ENCODE data around the gene CCDC47. TPM values are rescaled to one million over a fixed set of nuclear protein-coding genes. Genes with fewer than 3 reads are reported as not detected.

CCDC47 gene
- total and polyA plus RNA-seq, 2 of the 13 experiments (the other 11 are each of a cell fraction or from before 2014, with no cell fraction given): 59.3 to 99.5 TPM

GRCh38 chr17:63773272-63774140, at the start of gene CCDC47 (continued):
- TF ChIP-seq FOXP4 (CRISPR knock-in tag; IDR thresholded peaks at IDR 0.05) (peak; percentile 70), ZNF263 (CRISPR knock-in tag; IDR thresholded peaks at IDR 0.05) (peak; percentile 57), PHF8 (CRISPR knock-in tag; IDR thresholded peaks at IDR 0.05) (peak; percentile 99), NFE2L1 (CRISPR knock-in tag; IDR thresholded peaks at IDR 0.05; ENCODE audit: borderline replicate concordance) (no peak; the same call in 1 of the 2 replicates), FOXJ3 (CRISPR knock-in tag; IDR thresholded peaks at IDR 0.05; ENCODE audit: borderline replicate concordance) (no peak; the same call in 1 of the 2 replicates), ZNF580 (CRISPR knock-in tag; IDR thresholded peaks at IDR 0.05; ENCODE audit: borderline replicate concordance, low read depth) (0 out of 2 replicates have a peak, but pooled peaks have one; percentile 77), ZNF280D (CRISPR knock-in tag; IDR thresholded peaks at IDR 0.05) (0 out of 2 replicates have a peak, but pooled peaks have one; percentile 9), ZNF792 (CRISPR knock-in tag; IDR thresholded peaks at IDR 0.05) (peak; percentile 77; the same call in 1 of the 2 replicates), KLF12 (CRISPR knock-in tag; IDR thresholded peaks at IDR 0.05; ENCODE audit: borderline replicate concordance) (peak; percentile 90), POLR2AphosphoS2 (IDR thresholded peaks at IDR 0.05; ENCODE audit: low read depth, low read length) (peak; percentile 69; the same call in 1 of the 2 replicates), RBM39 (IDR thresholded peaks at IDR 0.05; ENCODE audit: low read depth, low read length, poor library complexity, severe bottlenecking) (peak; percentile 78), SNAPC2 (CRISPR knock-in tag; IDR thresholded peaks at IDR 0.05) (no peak; the same call in 1 of the 2 replicates), ZMYM2 (CRISPR knock-in tag; IDR thresholded peaks at IDR 0.05) (peak; percentile 66), ZNF432 (CRISPR knock-in tag; IDR thresholded peaks at IDR 0.05; ENCODE audit: borderline replicate concordance) (no peak), ZSCAN5A (CRISPR knock-in tag; IDR thresholded peaks at IDR 0.05; ENCODE audit: borderline replicate concordance) (0 out of 2 replicates have a peak, but pooled peaks have one; percentile 20), NR2F2 (IDR thresholded peaks at IDR 0.05; ENCODE audit: borderline replicate concordance, low read depth) (0 out of 2 replicates have a peak, but pooled peaks have one; percentile 67), JUN (CRISPR knock-in tag; IDR thresholded peaks at IDR 0.05) (peak; percentile 99), ZNF770 (CRISPR knock-in tag; IDR thresholded peaks at IDR 0.05) (peak; percentile 72; the same call in 1 of the 2 replicates)
